ENCODE measurements around the gene PGAP6.
A peak's percentile ranks its signal among the peaks of the same experiment; 100 is the strongest.
"Not testable (repeated sequence)": the region's sequence is repeated elsewhere in the genome, so short reads cannot be mapped to it uniquely, and the experiment has no call there.

PGAP6 gene

DNA sequence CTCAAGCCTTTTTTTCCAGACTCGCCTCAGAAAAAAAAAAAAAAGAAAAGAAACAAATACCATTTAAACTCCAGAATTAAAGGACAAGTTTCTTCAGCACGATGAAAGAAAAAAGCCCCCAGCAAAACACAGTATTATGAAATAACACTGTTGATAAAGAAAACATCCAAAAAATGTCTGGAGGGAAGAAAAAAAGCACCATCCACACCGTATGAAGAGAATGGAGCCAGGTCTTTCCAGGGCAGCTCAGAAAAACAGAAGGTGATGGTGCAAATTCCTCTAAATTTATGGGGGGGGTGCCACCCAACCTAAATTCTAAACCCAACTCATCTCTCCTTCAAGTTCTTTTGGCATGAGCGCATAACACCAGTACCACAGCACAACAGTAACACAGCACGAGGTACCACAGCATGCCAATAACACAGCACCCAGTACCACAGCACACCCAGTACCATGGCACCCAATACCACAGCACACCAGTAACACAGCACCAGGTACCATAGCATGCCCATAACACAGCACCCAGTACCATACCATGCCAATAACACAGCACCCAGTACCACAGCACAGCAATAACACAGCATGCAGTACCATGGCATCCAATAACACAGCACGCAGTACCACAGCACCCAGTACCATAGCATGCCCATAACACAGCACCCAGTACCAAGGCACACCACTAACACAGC lies 48.2 kb downstream of the PGAP6 start:
- DNase-seq (ENCODE audit: low read depth in 1 of 2, low spot score in 1 of 2): no peak

DNA sequence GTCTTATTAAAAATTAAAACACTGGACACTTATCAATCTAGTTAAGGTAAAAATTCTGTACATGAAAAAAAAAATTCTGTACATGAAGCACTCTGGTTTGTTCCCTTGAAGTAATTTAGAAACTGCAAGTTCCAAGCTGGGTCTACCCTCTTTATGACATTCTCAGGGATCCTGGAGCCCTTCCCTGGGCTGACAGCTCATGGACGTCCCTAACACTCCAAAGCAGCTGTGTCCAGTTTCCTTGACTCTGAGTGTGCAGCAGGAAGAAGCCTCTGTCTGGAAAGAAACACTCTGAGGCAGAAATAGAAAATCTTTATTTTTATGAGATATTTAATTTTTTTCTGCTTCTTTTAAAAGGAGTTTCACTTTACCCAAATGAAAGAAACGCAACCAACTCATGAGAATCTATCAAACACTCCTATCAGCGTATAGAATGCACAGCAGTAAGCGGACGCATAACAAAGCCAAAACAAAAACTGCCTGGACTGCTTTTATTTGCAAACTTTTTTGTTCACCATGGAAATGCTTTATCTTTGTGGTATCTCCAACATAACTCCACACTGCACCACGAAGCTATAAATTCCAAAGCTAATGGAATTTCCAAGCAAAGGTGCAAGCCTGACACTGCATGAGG lies 50.5 kb downstream of the PGAP6 start:
- DNase-seq (ENCODE audit: low read depth in 1 of 2, low spot score in 1 of 2): not testable (repeated sequence)

- no peak for DNase-seq (ENCODE audit: low read depth in 1 of 2, low spot score in 1 of 2)
Measured at GRCh38 chr16:330741-331140, 51.0 kb downstream of the PGAP6 start.

DNA sequence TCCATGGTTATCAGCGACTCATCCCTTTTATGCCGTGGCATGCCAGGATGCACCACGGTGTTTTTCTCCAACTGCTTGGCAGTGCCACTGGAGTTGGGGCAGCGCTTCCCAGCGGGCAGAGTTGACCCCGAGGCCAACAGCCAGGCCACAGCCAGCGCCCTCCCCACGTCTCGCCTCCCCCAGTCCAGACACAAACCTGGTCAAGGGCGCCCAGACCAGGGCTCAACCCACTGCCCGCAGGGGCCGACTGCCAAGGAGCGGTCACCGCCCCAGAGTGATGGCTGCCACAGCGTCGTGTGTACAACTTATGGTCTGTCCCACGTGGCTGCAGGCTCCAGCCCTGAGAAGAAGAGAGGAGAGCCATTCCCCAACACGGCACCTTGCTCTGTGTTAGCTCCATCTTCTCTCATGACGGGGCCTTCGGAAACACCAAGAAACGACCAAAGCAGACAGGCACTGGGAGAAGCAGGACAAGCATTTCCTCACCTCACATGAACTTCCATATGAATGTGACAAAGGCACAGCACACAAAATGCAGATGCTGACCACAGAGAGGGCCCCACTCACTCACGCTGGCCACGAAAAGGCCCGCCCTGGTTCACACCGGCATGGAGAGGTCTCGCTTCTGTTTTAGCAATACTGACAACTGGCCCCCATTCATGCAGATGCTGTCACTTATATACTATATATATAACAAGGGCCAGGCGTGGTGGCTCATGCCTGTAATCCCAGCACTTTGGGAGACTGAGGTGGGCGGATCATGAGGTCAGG lies 56.2 kb downstream of the PGAP6 start:
- DNase-seq (ENCODE audit: low read depth in 1 of 2, low spot score in 1 of 2): no peak

DNA sequence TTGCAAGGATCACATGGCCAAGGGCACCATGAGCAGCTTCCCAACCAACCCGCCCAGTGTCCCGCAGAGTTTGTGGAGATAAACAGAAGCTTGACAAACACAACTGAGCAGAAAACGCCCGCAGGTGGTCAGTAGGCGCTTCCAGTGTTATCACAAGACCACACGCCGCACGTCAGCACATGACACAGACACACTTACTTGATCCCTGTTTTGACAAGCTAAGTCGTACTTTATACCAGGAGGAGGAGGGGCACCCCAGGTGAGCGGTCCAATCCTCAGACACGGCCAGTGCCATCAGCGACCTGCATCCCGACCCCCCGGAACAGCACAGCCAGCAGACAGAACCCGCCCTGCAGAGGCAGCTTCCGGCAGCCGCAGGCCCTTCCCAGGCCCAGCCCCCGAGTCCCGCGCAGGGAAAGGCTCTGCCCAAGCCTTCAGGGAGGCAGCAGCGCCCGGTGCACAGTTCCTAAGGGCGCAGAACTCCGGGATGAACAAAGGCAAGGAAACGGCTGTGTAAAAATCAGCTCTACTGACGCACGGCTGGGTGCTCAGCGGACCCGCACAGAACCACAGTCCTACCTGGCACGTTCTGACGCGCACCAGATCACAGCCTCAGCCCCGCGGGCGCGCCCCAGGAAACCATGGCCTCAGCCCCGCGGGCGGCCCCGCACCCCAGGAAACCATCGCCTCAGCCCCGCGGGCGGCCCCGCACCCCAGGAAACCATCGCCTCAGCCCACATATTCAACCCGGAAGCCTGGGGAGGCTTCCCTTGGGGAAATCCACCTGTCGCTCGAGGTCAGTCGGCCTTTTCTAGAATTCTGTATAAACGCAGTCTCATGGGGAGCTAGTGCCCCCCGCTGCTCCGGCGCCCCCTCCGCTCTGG lies 57.1 kb downstream of the PGAP6 start:
- DNase-seq (ENCODE audit: low read depth in 1 of 2, low spot score in 1 of 2): peak; percentile 28 to 41

- DNase-seq (ENCODE audit: low read depth in 1 of 2, low spot score in 1 of 2): no peak
Measured at GRCh38 chr16:324201-324450, 57.7 kb downstream of the PGAP6 start.

DNA sequence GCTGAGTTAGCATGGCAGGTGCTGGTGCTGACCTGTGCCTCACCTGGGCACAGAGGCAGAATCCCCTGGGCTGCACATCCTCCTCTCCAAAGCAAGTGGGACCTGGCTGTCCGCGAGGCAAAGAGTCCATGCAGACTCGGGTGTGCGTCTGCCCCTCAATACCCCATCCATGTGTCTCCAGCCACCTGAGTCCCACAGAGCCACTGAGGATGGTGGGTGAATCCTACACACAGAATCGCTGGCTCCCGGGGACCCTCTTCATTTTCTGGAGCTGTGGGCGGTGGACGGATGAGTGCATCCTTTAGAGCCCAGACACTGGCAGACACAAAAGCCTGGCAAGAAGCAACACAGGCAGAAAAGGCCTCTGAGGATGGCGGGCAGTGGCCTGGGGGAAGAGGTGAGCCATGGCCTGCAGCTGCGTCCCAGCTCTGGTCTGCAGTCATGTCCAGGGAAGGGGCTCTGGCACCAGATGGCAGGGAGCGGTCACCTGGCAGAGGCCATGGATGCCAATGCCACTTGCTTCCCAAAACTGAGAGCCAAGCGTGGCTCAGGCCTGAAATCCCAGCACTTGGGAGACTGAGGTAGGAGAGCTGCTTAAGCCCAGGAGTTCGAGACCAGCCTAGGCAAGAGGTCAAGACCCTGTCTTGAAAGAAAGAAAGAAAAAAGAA lies 59.2 kb downstream of the PGAP6 start:
- DNase-seq (ENCODE audit: low read depth in 1 of 2, low spot score in 1 of 2): no peak

DNA sequence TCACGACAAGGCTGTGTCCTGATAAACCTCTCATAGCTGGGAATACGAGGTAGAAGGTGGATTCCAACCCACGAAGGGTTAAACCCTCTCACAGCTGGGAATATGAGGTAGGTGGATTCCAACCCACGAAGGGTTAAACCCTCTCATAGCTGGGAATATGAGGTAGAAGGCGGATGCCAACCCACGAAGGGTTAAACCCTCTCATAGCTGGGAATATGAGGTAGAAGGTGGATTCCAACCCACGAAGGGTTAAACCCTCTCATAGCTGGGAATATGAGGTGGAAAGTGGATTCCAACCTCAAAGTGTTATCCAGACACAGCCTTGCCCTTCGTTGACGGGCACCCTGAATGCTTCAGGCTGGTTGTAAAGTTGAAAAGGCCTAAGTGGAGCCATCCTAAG lies 60.2 kb downstream of the PGAP6 start:
- DNase-seq (ENCODE audit: low read depth in 1 of 2, low spot score in 1 of 2): no peak
